Spleen (tissue), 7 donors: ENCODE measurements around the gene PLA2G3.

ENCODE experiments used
- CTCF ChIP-seq, 11 experiments: fragments of 200-600 bp in 7 of 11; fragments of 450-650 bp in 4 of 11; sonication (generic) in 4 of 11; IDR thresholded peaks in 8 of 11; conservative IDR thresholded peaks in 3 of 11; 1 replicate in 7 of 11; 2 replicates in 4 of 11; pipeline versions ENCODE4 v1.4.0 to v1.8.0; 2016 to 2021; ENCODE audit warnings: antibody characterized with exemption in 11 of 11, inconsistent platforms in 4 of 11, mild to moderate bottlenecking in 1 of 11
- POLR2A ChIP-seq, 3 donors: fragments of 450-650 bp; IDR thresholded peaks; one replicate each; pipeline ENCODE4 v1.5.1; 2017; ENCODE audit warnings: antibody characterized with exemption in 3 of 3, mild to moderate bottlenecking in 1 of 3
- donor health status: DM: no; HTN: no; CAD: no; lungs with moderate emphysema.
- donor health status: DM: no; HTN: no; CAD: no.
- donor health status: DM: no; HTN: no; CAD: no.

- TF ChIP-seq CTCF (IDR thresholded peaks at IDR 0.05 in 8 of 11, conservative IDR thresholded peaks at IDR 0.05 in 3 of 11) (no peak), POLR2A (IDR thresholded peaks at IDR 0.05) (no peak)
Observed at GRCh38 chr22:31094741-31095140, 45.6 kb downstream of the PLA2G3 start.
